ENCODE results near the gene RRM1. TPM values are rescaled to one million over a fixed set of nuclear protein-coding genes. Genes with fewer than 3 reads are reported as not detected.
A peak's percentile ranks its signal among the peaks of the same experiment; 100 is the strongest.

Gene RRM1
- polyA plus RNA-seq, 1 experiment: 57.4 TPM

DNA sequence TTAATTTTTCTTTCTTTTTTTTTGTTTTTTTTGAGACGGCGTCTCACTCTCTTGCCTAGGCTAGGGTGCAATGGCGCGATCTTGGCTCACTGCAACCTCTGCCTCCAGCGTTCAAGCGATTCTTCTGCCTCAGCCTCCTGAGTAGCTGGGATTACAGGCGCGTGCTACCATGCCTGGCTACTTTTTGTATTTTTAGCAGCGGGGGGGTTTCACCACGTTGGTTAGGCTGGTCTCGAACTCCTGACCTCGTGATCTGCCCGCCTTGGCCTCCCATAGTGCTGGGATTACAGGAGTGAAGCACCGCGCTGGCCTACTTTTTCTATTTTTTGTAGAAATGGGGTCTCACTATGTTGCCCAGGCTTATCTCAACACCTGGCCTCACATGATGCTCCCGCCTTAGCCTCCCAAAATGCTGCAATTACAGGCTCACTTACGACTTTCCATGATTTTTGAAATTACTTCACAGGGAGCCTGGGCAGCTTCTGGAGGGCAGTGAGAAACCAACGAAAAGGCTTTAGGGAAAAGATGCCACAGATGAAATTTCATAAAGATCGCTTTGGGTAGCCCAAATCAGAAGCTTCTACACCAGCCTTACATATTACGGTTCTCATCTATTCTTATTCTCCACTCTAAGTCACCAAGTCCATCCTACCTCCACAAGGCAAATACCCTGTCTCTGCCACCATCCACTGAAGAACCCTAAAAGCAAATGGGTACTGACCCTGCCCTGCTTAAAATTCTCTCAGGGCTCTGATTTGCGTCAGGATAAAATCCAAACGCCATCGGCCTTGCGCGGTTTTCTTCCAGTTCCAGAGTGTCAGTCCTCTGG is 866 bp upstream of the RRM1 start:
- Histone ChIP-seq H3K27me3 (ENCODE audit: control insufficient read depth, insufficient read depth, low read length) (no peaks in the 10 kb centered on the region), H3K27ac (ENCODE audit: low read depth, low read length) (peak overlapping the region; percentile 95), H3K9me3 (ENCODE audit: control insufficient read depth, insufficient read depth, low read length) (no peaks in the 10 kb centered on the region), H3K4me3 (ENCODE audit: low read depth, low read length) (peak overlapping the region; percentile 94)
- CTCF ChIA-PET: interaction anchor here (1.0 to 1.7 kb wide), 2 partner anchors 239 to 244 kb away, joined by 5 to 9 read pairs; partner anchors contain the start of gene STIM1
- POLR2A ChIA-PET: no interaction called here
- DNase-seq (ENCODE audit: low read depth, low spot score): no peak
- TF ChIP-seq, protein P1, sequence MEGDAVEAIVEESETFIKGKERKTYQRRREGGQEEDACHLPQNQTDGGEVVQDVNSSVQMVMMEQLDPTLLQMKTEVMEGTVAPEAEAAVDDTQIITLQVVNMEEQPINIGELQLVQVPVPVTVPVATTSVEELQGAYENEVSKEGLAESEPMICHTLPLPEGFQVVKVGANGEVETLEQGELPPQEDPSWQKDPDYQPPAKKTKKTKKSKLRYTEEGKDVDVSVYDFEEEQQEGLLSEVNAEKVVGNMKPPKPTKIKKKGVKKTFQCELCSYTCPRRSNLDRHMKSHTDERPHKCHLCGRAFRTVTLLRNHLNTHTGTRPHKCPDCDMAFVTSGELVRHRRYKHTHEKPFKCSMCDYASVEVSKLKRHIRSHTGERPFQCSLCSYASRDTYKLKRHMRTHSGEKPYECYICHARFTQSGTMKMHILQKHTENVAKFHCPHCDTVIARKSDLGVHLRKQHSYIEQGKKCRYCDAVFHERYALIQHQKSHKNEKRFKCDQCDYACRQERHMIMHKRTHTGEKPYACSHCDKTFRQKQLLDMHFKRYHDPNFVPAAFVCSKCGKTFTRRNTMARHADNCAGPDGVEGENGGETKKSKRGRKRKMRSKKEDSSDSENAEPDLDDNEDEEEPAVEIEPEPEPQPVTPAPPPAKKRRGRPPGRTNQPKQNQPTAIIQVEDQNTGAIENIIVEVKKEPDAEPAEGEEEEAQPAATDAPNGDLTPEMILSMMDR (IDR thresholded peaks at IDR 0.05; ENCODE audit: low read depth, low read length): no peak

DNA sequence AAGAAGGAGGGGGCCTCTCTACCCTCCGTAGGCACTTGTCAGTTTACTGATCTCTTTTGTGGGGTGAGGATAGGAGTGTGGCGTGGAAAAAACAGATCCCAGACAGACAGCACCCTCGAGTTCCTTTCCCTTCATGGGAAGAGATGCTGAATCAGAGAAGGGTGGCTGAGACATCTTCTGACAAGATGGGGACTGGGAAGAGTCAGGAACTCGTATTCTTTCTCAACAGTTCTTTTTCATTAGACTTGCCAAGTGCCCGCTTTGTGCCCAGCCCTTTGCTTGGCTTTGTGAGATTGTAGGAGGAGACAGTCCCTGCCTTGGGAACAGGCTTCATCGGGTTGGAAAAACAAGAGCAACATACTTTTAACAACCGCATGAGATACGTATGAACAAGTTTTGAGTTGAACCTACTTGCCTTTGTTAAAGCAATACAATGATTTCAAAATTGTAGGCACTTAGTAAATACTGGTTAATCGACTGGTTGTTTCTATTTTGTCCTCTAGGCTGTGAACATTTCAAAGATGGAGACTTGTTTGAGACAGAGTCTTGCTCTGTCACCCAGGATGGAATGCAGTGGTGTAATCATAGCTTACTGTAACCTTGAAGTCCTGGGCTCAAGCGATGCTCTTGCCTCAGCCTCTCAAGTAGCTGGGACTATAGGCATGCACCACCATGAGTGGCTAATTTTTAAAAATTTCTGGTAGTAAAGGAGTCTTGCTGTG is 1.1 kb downstream of the RRM1 start:
- peak overlapping the region; percentile 89 for H3K27ac ChIP-seq (ENCODE audit: low read depth, low read length)
- DNase-seq (ENCODE audit: low read depth, low spot score): no peak
- TF ChIP-seq, protein P1 (IDR thresholded peaks at IDR 0.05; ENCODE audit: low read depth, low read length): no peak
- no peaks in the 10 kb centered on the region for H3K9me3 ChIP-seq (ENCODE audit: control insufficient read depth, insufficient read depth, low read length)
- H3K4me3 ChIP-seq (ENCODE audit: low read depth, low read length): peak overlapping the region; percentile 94
- H3K27me3 ChIP-seq (ENCODE audit: control insufficient read depth, insufficient read depth, low read length): no peaks in the 10 kb centered on the region
- CTCF ChIA-PET: interaction anchor here (1.2 to 1.7 kb wide), 3 partner anchors 22 to 254 kb away, joined by 3 to 9 read pairs (median 4); partner anchors contain the start of gene STIM1
- POLR2A ChIA-PET: no interaction called here

DNA sequence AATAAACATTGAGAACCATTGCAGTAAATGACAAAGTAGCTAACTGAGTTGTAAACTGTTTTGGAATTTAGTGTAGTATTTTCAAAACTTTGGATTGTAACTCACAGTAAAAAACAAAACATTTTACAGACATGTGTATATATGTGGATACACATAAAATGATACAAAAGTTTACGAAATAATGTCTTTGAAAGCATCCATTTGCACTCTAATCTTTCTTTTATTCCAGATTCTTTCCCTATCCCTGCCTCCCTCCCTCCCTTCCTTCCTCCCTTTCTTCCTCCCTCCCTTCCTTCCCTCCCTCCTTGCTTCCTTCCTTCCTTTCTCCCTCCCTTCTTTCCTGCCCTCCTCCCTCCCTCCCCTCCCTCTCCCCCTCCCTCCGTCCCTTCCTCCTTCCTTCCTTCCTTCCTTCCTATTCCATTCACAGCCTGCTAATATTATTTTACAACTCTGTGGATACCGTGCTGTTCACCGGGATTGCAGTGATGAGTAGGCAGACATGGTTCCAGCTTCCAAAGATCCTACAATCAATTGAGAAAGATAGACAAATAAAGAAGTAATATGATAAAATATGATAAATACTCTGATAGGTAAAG is 3.5 kb downstream of the RRM1 start:
- no peak overlapping the region for H3K27ac ChIP-seq (ENCODE audit: low read depth, low read length)
- no peak for DNase-seq (ENCODE audit: low read depth, low spot score)
- no peaks in the 10 kb centered on the region for H3K27me3 ChIP-seq (ENCODE audit: control insufficient read depth, insufficient read depth, low read length)
- POLR2A ChIA-PET: interaction anchor here (0.7 kb wide), 1 partner anchor 59 kb away, joined by 3 read pairs; no protein-coding TSS in a partner anchor
- CTCF ChIA-PET: interaction anchor here (2.2 to 2.6 kb wide), 3 partner anchors 243 to 257 kb away, joined by 6 to 11 read pairs (median 10); partner anchors contain the start of genes RHOG and STIM1
- no peaks in the 10 kb centered on the region for H3K9me3 ChIP-seq (ENCODE audit: control insufficient read depth, insufficient read depth, low read length)
- TF ChIP-seq, protein P1 (IDR thresholded peaks at IDR 0.05; ENCODE audit: low read depth, low read length): no peak
- H3K4me3 ChIP-seq (ENCODE audit: low read depth, low read length): no peak overlapping the region

DNA sequence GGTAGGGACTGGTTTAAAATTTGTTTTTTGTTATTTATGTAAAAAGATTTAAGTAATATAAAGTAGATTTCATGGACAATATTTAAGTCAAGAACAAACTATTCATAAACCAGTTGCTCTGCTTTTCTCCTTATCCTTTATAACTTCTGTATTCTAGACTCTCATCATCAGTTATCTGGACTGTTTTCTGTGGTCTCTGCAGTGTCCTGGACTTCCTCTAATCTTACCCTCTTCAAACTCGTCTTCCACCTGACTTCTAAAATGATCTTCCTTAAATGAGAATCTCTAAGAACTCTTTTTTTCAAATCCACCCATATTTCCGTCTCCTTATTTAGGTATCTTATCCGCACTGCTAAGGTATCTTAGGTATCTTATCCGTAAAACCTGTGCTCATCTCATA is 8.1 kb downstream of the RRM1 start:
- H3K27ac ChIP-seq (ENCODE audit: low read depth, low read length): no peak overlapping the region
- TF ChIP-seq, protein P1 (IDR thresholded peaks at IDR 0.05; ENCODE audit: low read depth, low read length): no peak
- no peak overlapping the region for H3K4me3 ChIP-seq (ENCODE audit: low read depth, low read length)
- CTCF ChIA-PET: interaction anchor here (0.7 kb wide), 1 partner anchor 9 kb away, joined by 5 read pairs; no protein-coding TSS in a partner anchor
- no peaks in the 10 kb centered on the region for H3K27me3 ChIP-seq (ENCODE audit: control insufficient read depth, insufficient read depth, low read length)
- no peak for DNase-seq (ENCODE audit: low read depth, low spot score)
- POLR2A ChIA-PET: no interaction called here
- no peaks in the 10 kb centered on the region for H3K9me3 ChIP-seq (ENCODE audit: control insufficient read depth, insufficient read depth, low read length)

Measured in AG04450 (cell line).